NCI-H187 treated with DMSO at 0.1 percent for 48 hours (cell line): ENCODE measurements around the gene KRT79.

ENCODE experiments used
- DNase-seq: peaks from one replicate; lab custom pipeline; 2025; lab: John Stamatoyannopoulos, UW

KRT79 gene

GRCh38 chr12:52771505-52771904, 62.6 kb downstream of the KRT79 start:
- DNase-seq, result no peak
